Cardiac muscle cell (in vitro differentiated cells and primary cell): ENCODE measurements around the gene PEAR1. TPM values are rescaled to one million over a fixed set of nuclear protein-coding genes. Genes with fewer than 3 reads are reported as not detected.
A peak's percentile ranks its signal among the peaks of the same experiment; 100 is the strongest.

Experiments used
- DNase-seq, 2 donors: peaks; one replicate each; pipeline versions ENCODE4 v3.0.0 to v3.0.0-alpha.2; 2010 to 2017; ENCODE audit warnings: low read depth in 1 of 2, low spot score in 1 of 2
- H3K27ac ChIP-seq: fragments of 200-600 bp; sonication (generic); 2 replicates; pipeline ENCODE4 v1.5.1; 2016
- H3K27me3 ChIP-seq: fragments of 200-600 bp; sonication (generic); 2 replicates; pipeline ENCODE4 v1.6.0; 2016; ENCODE audit warnings: control low read depth
- H3K36me3 ChIP-seq: fragments of 200-600 bp; sonication (generic); 2 replicates; pipeline ENCODE4 v1.5.1; 2016; ENCODE audit warnings: control low read depth
- H3K4me1 ChIP-seq: fragments of 200-600 bp; sonication (generic); 2 replicates; pipeline ENCODE4 v1.8.1; 2017; ENCODE audit warnings: low read depth, mild to moderate bottlenecking, mixed run types
- H3K4me3 ChIP-seq: fragments of 200-600 bp; sonication (generic); 2 replicates; pipeline ENCODE4 v1.5.1; 2016; ENCODE audit warnings: mild to moderate bottlenecking
- H3K9me3 ChIP-seq: fragments of 200-600 bp; sonication (generic); 2 replicates; pipeline ENCODE4 v1.5.1; 2017; ENCODE audit warnings: low read depth, mild to moderate bottlenecking, control low read depth
- polyA plus RNA-seq: library from polyadenylated mRNA; unstranded; fragments of >200 nt; fragmentation: Nextera tagmentation; extraction: Ambion mirVana; gene quantifications from 2 replicates; pipeline ENCODE4 v1.2.1, GENCODE V29; 2016
- total RNA-seq: library from RNA; depleted of rRNA; stranded (reverse); fragments of >200 nt; gene quantifications from 2 replicates; pipeline ENCODE4 v1.2.3, GENCODE V29; 2016
- TF ChIP-seq, protein P1 (sequence below): IDR thresholded peaks from 2 replicates; pipeline ENCODE4 v1.5.1; 2012; ENCODE audit warnings: low read depth, mild to moderate bottlenecking, low read length

PEAR1 gene
- total and polyA plus RNA-seq, 2 experiments from 2014 or later: 0.57 to 1.1 TPM

DNA sequence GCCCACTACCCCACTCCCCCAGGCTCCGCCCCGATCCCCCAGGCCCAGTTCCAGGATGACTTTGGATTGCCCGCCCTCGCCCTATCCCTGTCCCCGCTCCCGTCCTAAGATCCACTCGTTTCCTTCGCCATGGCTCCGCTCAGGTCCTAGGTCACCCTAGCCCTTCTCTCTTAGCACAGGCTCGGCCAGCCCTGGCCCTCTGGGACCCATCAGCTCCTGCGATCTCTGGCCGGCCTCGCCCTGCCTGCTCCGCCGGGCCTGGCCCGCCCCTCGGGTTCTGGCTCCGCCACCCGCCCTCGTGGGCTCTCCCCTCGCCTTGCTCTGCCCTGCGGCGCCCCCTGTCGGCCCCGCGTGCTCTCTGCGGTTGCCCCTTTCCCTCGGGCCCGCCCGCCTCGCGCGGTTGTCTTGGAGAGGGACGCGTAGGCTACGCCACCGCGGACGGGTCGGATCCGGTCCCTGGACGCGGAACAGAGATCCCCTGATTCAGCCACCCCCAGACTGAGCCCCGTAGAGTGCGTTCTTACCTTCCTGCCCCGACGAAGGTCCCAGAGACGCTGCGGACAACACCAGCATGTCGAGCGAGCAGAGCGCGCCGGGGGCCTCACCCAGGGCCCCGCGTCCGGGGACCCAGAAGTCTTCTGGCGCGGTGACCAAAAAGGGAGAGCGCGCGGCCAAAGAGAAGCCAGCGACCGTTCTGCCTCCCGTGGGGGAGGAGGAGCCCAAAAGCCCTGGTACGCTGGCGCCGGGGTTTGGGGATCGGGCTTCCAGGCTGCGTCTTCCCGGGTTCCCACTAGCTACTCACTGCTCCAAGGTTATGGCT is 26.9 kb downstream of the PEAR1 start, which contains the start of gene LRRC71:
TSS of gene LRRC71 (plus strand) at position 400 of the 820 bp plus-strand sequence. CDS start at position 572, 172 bp downstream.
- no peaks in the 10 kb centered on the region for H3K9me3 ChIP-seq
- H3K4me3 ChIP-seq: peak within 1 kb of the TSS; percentile 18
- H3K27me3 ChIP-seq: peaks cover 62% of the 10 kb centered on the region
- DNase-seq: peak; percentile 87 to 91
- no peak within 1 kb of the TSS for H3K27ac ChIP-seq
- TF ChIP-seq, protein P1, sequence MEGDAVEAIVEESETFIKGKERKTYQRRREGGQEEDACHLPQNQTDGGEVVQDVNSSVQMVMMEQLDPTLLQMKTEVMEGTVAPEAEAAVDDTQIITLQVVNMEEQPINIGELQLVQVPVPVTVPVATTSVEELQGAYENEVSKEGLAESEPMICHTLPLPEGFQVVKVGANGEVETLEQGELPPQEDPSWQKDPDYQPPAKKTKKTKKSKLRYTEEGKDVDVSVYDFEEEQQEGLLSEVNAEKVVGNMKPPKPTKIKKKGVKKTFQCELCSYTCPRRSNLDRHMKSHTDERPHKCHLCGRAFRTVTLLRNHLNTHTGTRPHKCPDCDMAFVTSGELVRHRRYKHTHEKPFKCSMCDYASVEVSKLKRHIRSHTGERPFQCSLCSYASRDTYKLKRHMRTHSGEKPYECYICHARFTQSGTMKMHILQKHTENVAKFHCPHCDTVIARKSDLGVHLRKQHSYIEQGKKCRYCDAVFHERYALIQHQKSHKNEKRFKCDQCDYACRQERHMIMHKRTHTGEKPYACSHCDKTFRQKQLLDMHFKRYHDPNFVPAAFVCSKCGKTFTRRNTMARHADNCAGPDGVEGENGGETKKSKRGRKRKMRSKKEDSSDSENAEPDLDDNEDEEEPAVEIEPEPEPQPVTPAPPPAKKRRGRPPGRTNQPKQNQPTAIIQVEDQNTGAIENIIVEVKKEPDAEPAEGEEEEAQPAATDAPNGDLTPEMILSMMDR: peak; percentile 93
- peaks cover 4% of the 10 kb centered on the region for H3K4me1 ChIP-seq
- H3K36me3 ChIP-seq: no peaks in the 10 kb centered on the region

DNA sequence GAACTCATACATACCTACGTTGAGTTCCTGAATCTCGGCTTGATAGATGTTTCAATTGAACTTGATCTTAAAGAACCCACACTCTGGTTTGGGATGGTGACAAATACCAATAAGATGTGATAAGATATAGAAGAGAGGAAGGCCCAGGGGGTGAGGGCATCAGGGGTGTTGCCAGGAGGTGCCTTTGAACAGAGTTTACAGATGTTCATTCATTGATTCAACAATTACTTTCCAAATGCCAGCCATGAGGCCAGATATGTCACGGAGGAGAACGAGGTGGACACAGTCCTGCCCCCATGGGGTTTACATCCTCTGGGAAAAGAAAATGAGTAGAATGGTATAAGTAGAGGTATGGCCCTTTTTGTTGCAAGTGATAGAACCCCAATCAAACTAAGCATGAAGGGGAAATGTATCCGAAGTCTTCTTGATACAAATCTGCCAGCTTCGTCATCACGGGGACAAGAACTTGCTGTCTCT is 27.6 kb downstream of the PEAR1 start:
- H3K27me3 ChIP-seq: peaks cover 68% of the 10 kb centered on the region

DNA sequence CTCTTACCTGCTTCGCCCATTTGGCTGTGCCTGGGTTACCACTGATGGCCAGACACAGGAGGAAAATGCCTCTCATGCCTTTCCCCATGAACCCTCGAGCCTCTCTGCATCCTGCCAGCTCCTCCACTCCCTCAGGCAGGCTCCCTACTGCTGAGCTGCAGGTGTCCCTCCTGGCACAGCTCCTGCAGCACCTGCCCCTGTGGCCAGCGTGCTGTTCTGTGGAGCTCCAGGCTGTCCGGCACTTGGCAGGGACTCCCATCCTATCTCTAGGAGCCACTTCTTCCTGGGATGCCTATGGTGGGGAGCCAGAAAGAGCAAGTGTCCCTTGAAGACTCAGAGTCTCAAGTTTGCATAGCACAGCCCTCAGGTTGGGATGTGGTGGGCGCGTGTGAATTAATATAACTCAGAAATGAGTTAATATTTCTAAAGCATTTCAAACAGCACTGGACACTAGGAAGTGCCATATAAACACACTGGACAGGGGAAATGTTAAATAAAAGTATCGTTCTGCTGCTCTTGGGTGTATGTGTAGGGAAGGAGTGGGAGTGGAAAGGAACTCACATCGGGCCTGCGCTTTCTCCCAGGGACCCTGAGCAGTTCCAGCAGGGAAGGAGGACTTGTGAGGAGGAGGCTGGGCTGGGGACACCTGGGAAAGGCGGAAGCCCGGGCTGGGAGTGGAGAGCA is 29.6 kb downstream of the PEAR1 start:
- peaks cover 4% of the 10 kb centered on the region for H3K4me1 ChIP-seq
- H3K27me3 ChIP-seq: peaks cover 86% of the 10 kb centered on the region
- TF ChIP-seq, protein P1: no peak
- H3K9me3 ChIP-seq: no peaks in the 10 kb centered on the region
- peak overlapping the region; percentile 25 for H3K4me3 ChIP-seq
- no peak for DNase-seq
- H3K36me3 ChIP-seq: no peaks in the 10 kb centered on the region
- no peak overlapping the region for H3K27ac ChIP-seq

More for the DNA sequence above, 27.6 kb downstream of the PEAR1 start:
- TF ChIP-seq, protein P1: no peak
- H3K4me1 ChIP-seq: peaks cover 4% of the 10 kb centered on the region
- H3K4me3 ChIP-seq: no peak overlapping the region
- no peaks in the 10 kb centered on the region for H3K9me3 ChIP-seq
- no peak for DNase-seq
- no peak overlapping the region for H3K27ac ChIP-seq
- no peaks in the 10 kb centered on the region for H3K36me3 ChIP-seq

DNA sequence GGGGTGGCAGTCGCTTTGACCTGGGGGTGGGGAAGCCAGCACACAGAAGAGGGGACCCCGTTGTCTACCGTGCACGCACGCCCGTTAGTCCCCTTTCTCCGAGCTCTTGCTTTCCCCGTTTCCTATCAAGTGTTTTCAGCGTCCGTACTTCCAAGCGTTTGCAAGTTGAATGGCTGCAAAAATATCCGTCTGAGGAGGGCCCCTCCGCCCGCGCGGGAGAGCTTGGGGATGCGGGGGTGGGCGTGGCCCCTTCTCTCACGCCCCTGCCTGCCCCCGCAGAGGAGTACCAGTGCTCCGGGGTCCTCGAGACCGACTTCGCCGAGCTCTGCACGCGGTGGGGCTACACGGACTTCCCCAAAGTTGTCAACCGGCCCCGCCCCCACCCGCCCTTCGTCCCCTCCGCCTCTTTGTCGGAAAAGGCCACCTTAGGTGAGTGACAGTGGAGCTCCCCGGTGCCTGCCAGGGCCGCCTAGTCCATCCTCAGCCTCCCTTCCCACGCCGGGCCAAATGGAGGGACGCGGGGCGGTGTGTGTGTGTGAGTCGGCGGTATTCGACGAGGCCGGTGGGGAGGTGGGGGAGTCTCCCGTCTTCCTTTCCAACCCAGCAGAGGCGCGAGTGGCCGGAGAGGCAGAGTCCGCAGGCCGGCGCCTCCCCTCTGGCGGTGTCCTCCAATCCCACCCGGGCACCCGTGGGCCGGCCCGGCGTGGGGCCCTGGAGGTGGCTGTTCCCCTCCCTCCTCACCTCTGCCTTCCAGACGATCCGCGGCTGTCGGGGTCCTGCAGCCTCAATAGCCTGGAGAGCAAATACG is 30.4 kb downstream of the PEAR1 start:
- Histone ChIP-seq H3K9me3 (no peaks in the 10 kb centered on the region), H3K27me3 (peaks cover 91% of the 10 kb centered on the region), H3K4me1 (peaks cover 4% of the 10 kb centered on the region), H3K27ac (no peak overlapping the region), H3K4me3 (peak overlapping the region; percentile 25), H3K36me3 (no peaks in the 10 kb centered on the region)
- DNase-seq: peak in 1 of 2 donors; percentile 35
- TF ChIP-seq, protein P1: no peak

DNA sequence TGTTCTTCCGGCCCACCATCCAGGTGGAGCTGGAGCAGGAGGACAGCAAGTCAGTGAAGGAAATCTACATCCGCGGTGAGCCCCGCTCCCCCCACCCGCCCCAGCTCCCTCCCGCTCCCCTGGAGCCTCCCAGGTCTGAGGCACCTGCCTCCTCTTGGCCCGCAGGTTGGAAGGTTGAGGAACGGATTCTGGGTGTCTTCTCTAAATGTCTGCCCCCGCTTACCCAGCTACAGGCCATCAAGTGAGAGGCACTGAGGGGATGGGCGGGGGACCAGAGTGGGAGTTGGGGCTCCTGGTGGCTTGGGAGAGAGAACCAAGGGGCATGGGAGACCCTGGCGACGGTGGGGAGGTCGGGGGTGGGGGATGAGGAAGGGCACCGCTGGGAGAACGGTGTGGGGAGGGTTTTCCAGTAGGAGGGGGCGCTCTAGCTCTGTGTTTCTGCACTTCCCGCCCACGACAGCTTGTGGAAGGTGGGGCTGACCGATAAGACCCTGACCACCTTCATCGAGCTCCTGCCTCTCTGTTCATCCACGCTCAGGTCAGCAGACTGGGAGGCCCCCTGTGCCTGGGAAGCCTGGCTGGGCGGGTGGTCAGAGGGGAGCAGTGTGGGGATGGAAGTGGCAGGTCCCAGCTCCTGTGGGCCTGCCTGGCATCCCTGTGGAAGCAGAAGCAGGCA is 31.1 kb downstream of the PEAR1 start:
- DNase-seq: no peak

More for the DNA sequence above, 31.1 kb downstream of the PEAR1 start:
- TF ChIP-seq, protein P1: no peak
- Histone ChIP-seq H3K27me3 (peaks cover 98% of the 10 kb centered on the region), H3K27ac (no peak overlapping the region), H3K9me3 (no peaks in the 10 kb centered on the region), H3K4me3 (peak overlapping the region; percentile 25), H3K36me3 (no peaks in the 10 kb centered on the region), H3K4me1 (peaks cover 4% of the 10 kb centered on the region)
